Suprapubic skin (tissue), 3 donors: ENCODE results near the gene CLRN2.
A peak's percentile ranks its signal among the peaks of the same experiment; 100 is the strongest.

Experiments
- CTCF ChIP-seq, 2 donors: fragments of 200-600 bp in 1 of 2; fragments of 450-650 bp in 1 of 2; sonication (generic) in 1 of 2; IDR thresholded peaks; one replicate each; pipeline ENCODE4 v1.5.1; 2016 to 2019; ENCODE audit warnings: antibody characterized with exemption in 2 of 2, mild to moderate bottlenecking in 1 of 2, moderate library complexity in 1 of 2
- POLR2A ChIP-seq, 2 donors: fragments of 450-650 bp; IDR thresholded peaks; one replicate each; pipeline ENCODE4 v1.6.1; 2017; ENCODE audit warnings: antibody characterized with exemption in 2 of 2, mild to moderate bottlenecking in 2 of 2, moderate library complexity in 2 of 2

GRCh38 chr4:17511950-17512795 is 2.8 kb upstream of the CLRN2 start, which contains the start of gene QDPR:
- peak; percentile 14 to 42 for TF ChIP-seq CTCF (IDR thresholded peaks at IDR 0.05)
- no peak for TF ChIP-seq POLR2A (IDR thresholded peaks at IDR 0.05)
